ENCODE measurements around the gene MUC22.
"Not testable (repeated sequence)": the region's sequence is repeated elsewhere in the genome, so short reads cannot be mapped to it uniquely, and the experiment has no call there.

Gene MUC22

DNA sequence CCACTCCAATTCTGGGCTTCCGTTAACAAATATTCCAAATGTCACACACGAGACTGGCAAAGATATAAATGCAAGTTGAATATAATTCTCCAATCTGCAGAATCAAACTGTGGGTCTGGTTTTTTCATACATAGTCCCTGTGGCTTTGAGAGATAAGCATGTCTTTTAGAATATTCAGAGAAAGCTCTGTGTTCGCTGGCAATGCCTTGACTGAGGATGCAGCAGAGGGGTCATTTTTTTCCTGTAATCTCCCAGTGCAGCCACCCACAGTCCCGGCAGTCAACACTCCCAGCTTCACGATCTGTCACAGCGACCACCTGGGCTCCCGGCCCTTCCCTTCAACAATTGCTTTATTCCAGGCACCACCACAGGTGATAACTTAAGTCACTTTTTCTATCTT is 30.5 kb downstream of the MUC22 start:
- Mint-ChIP-seq H3K9me3 (ENCODE audit: low read depth) (no peaks in the 10 kb centered on the region), H3K4me1 (ENCODE audit: low read depth) (peaks cover 4% of the 10 kb centered on the region), H3K27me3 (peaks cover 6% of the 10 kb centered on the region), H3K36me3 (no peaks in the 10 kb centered on the region), H3K4me3 (no peak overlapping the region), H3K27ac (no peak overlapping the region)

DNA sequence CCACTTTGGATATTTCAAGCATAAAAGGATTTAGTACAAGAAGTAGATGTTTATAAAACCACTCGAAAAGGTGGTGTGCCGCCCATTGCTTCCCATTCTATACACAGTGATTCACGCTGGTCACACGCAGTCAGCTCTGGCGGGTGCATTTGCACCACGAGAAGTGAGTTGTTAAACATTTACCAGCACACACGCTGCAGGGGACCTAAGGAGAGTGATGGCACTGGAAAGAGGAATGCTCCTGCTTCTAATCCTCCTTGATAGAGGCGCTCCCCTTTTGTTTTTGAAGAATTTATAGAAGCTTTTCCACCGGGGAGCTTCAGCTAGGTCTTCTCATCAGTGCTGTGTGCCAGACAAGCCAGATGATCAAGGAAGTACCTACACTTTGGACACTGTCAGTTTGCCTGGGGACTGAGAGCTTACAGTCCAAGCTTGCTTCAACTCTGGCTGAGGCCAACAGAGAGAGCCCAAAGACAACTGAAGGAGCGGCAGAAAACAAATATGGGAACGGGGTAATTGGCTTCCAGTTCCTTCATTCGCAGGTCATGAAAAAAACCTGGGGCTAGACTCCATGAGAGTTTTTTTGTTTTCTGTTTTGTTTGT is 31.2 kb downstream of the MUC22 start:
- Mint-ChIP-seq H3K4me1 (ENCODE audit: low read depth) (peaks cover 4% of the 10 kb centered on the region), H3K27me3 (peaks cover 10% of the 10 kb centered on the region), H3K4me3 (no peak overlapping the region), H3K9me3 (ENCODE audit: low read depth) (no peaks in the 10 kb centered on the region), H3K27ac (no peak overlapping the region), H3K36me3 (no peaks in the 10 kb centered on the region)

GRCh38 chr6:31042806-31043205 is 32.5 kb downstream of the MUC22 start:
- H3K27me3 Mint-ChIP-seq, result peaks cover 15% of the 10 kb centered on the region
- peaks cover 4% of the 10 kb centered on the region for H3K4me1 Mint-ChIP-seq (ENCODE audit: low read depth)
- no peak overlapping the region for H3K4me3 Mint-ChIP-seq
- no peaks in the 10 kb centered on the region for H3K9me3 Mint-ChIP-seq (ENCODE audit: low read depth)
- H3K27ac Mint-ChIP-seq, result no peak overlapping the region
- no peaks in the 10 kb centered on the region for H3K36me3 Mint-ChIP-seq

GRCh38 chr6:31048099-31048498 is 37.8 kb downstream of the MUC22 start:
- H3K27ac Mint-ChIP-seq, result no peak overlapping the region
- H3K4me1 Mint-ChIP-seq (ENCODE audit: low read depth), result peaks cover 2% of the 10 kb centered on the region
- peaks cover 21% of the 10 kb centered on the region for H3K27me3 Mint-ChIP-seq
- no peaks in the 10 kb centered on the region for H3K36me3 Mint-ChIP-seq
- no peak overlapping the region for H3K4me3 Mint-ChIP-seq
- no peaks in the 10 kb centered on the region for H3K9me3 Mint-ChIP-seq (ENCODE audit: low read depth)

DNA sequence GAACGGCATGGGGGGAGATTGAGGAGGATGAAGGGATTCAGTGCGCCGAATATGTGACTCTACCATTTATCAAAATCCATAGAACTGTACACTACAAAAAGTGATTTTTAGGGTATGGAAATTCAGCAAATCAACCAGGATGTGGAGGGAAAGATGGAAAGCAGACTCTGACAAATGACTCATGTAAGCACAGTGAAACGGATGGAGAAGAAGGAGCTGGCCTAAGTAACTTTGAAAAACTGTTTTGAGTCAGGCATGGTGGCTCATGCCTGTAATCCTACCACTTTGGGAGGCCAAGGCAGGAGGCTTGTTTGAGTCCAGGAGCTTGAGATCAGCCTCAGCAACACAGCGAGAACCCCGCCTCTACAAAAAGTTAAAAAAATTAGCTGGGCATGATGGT is 39.2 kb downstream of the MUC22 start:
- Mint-ChIP-seq H3K4me3 (no peak overlapping the region), H3K9me3 (ENCODE audit: low read depth) (no peaks in the 10 kb centered on the region), H3K36me3 (no peaks in the 10 kb centered on the region), H3K4me1 (ENCODE audit: low read depth) (no peaks in the 10 kb centered on the region), H3K27ac (no peak overlapping the region), H3K27me3 (peaks cover 22% of the 10 kb centered on the region)

DNA sequence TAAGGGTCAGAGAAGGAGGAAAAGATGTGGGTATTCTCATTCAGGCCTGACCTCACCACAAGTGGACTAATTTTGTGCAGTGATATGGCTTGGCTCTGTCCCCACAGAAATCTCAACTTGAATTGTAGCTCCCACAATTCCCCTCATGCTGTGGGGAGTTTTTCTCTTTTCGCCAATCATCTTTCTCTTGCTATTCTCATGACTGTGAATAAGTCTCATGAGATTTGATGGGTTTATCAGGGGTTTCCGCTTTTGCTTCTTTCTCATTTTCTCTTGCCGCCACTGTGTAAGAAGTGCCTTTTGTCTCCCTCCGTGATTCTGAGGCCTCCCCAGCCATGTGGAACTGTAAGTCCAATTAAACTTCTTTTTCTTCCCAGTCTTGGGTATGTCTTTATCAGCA is 42.9 kb downstream of the MUC22 start:
- H3K36me3 Mint-ChIP-seq; H3K4me3 Mint-ChIP-seq; H3K9me3 Mint-ChIP-seq (ENCODE audit: low read depth); H3K27ac Mint-ChIP-seq; H3K4me1 Mint-ChIP-seq (ENCODE audit: low read depth): not testable (repeated sequence)
- H3K27me3 Mint-ChIP-seq, result peaks cover 12% of the 10 kb centered on the region

GRCh38 chr6:31053873-31054272 is 43.6 kb downstream of the MUC22 start:
- H3K4me3 Mint-ChIP-seq, result no peak overlapping the region
- no peaks in the 10 kb centered on the region for H3K36me3 Mint-ChIP-seq
- no peaks in the 10 kb centered on the region for H3K9me3 Mint-ChIP-seq (ENCODE audit: low read depth)
- peaks cover 1% of the 10 kb centered on the region for H3K4me1 Mint-ChIP-seq (ENCODE audit: low read depth)
- peaks cover 10% of the 10 kb centered on the region for H3K27me3 Mint-ChIP-seq
- no peak overlapping the region for H3K27ac Mint-ChIP-seq

GRCh38 chr6:31055441-31055840 is 45.2 kb downstream of the MUC22 start:
- Mint-ChIP-seq H3K4me1 (ENCODE audit: low read depth) (peaks cover 1% of the 10 kb centered on the region), H3K36me3 (no peaks in the 10 kb centered on the region), H3K9me3 (ENCODE audit: low read depth) (no peaks in the 10 kb centered on the region), H3K27ac (no peak overlapping the region), H3K27me3 (peaks cover 7% of the 10 kb centered on the region), H3K4me3 (no peak overlapping the region)

GRCh38 chr6:31057426-31058003 is 47.2 kb downstream of the MUC22 start:
- Mint-ChIP-seq H3K36me3 (no peaks in the 10 kb centered on the region), H3K27ac (no peak overlapping the region), H3K9me3 (ENCODE audit: low read depth) (no peaks in the 10 kb centered on the region), H3K4me3 (no peak overlapping the region), H3K4me1 (ENCODE audit: low read depth) (peaks cover 1% of the 10 kb centered on the region), H3K27me3 (peaks cover 6% of the 10 kb centered on the region)

DNA sequence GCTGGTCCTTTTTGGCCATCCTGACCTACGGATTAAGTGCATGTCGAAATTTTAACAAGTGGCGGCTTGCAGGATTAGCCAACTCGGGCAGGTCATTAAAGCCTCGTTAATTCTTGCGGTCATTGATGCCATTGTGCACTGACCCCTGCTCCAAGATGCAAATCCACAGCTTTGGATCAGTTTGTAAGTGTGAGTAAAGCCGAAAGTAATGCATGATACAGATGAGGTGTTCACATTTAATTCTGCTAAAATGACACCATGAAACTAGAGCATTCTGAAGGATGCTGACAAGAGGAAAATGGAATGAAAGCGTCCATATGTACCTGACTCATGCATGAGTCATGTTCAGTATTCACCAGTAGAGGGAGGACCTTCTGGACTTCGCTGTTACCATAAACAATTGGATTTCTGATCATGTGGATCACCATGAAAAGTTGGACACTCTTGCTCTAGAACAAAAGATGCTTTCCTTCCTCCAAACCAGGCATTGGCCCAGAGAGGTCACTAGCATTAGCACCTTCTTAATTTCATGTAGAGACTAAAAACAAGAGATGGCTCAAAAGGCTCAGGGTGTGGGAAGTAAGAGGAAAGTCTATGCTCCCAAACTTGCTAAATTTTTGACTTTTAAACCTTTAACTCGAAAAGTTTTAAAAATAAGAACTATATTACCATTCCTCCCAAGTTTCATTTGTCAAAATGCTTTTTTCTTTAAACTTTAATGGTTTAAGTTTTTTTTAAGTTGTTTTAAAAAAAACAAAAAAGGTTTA is 48.0 kb downstream of the MUC22 start:
- Mint-ChIP-seq H3K27me3 (peaks cover 5% of the 10 kb centered on the region), H3K4me3 (no peak overlapping the region), H3K4me1 (ENCODE audit: low read depth) (peaks cover 1% of the 10 kb centered on the region), H3K9me3 (ENCODE audit: low read depth) (no peaks in the 10 kb centered on the region), H3K27ac (no peak overlapping the region), H3K36me3 (no peaks in the 10 kb centered on the region)

- Mint-ChIP-seq H3K4me1 (ENCODE audit: low read depth) (peaks cover 1% of the 10 kb centered on the region), H3K9me3 (ENCODE audit: low read depth) (no peaks in the 10 kb centered on the region), H3K27ac (no peak overlapping the region), H3K4me3 (no peak overlapping the region), H3K27me3 (no peaks in the 10 kb centered on the region), H3K36me3 (no peaks in the 10 kb centered on the region)
Measured at GRCh38 chr6:31060145-31060544, 49.9 kb downstream of the MUC22 start.

GRCh38 chr6:31063906-31064435 is 53.7 kb downstream of the MUC22 start:
- no peaks in the 10 kb centered on the region for H3K36me3 Mint-ChIP-seq
- no peaks in the 10 kb centered on the region for H3K9me3 Mint-ChIP-seq (ENCODE audit: low read depth)
- no peak overlapping the region for H3K27ac Mint-ChIP-seq
- no peaks in the 10 kb centered on the region for H3K4me1 Mint-ChIP-seq (ENCODE audit: low read depth)
- H3K4me3 Mint-ChIP-seq, result no peak overlapping the region
- no peaks in the 10 kb centered on the region for H3K27me3 Mint-ChIP-seq

DNA sequence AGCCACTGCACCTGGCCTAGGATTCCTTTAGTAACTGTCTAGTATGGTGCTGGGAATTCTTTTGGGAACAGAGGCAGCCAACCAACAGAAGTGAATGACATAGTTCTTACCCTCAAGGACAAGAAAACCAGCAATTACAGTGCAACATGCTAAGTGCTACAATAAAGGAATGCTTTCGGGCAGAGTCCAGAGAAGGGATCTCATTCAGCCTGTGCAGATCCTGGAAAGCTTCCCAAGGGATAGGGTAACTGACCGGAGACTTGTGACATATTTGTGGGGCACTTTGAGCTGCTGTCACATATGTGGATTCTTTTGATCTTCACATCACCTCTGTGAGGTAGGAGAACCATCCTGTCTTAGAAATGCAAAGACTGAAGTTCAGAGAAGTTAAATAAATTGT is 55.3 kb downstream of the MUC22 start:
- Mint-ChIP-seq H3K27ac (no peak overlapping the region), H3K36me3 (no peaks in the 10 kb centered on the region), H3K4me1 (ENCODE audit: low read depth) (no peaks in the 10 kb centered on the region), H3K9me3 (ENCODE audit: low read depth) (no peaks in the 10 kb centered on the region), H3K4me3 (no peak overlapping the region), H3K27me3 (no peaks in the 10 kb centered on the region)

GRCh38 chr6:31067028-31067427 is 56.8 kb downstream of the MUC22 start:
- H3K36me3 Mint-ChIP-seq; H3K9me3 Mint-ChIP-seq (ENCODE audit: low read depth); H3K4me1 Mint-ChIP-seq (ENCODE audit: low read depth); H3K27ac Mint-ChIP-seq; H3K4me3 Mint-ChIP-seq; H3K27me3 Mint-ChIP-seq: not testable (repeated sequence)

GRCh38 chr6:31067891-31068668 is 57.8 kb downstream of the MUC22 start:
- not testable (repeated sequence) for H3K4me3 Mint-ChIP-seq; H3K4me1 Mint-ChIP-seq (ENCODE audit: low read depth); H3K27me3 Mint-ChIP-seq; H3K27ac Mint-ChIP-seq; H3K36me3 Mint-ChIP-seq; H3K9me3 Mint-ChIP-seq (ENCODE audit: low read depth)

Data from activated naive CD8-positive, alpha-beta T cell (primary cell).